GM20000 (cell line): ENCODE measurements around the gene CAPN1.

Source experiments
- DNase-seq: peaks from one replicate; pipeline ENCODE4 v3.0.0; 2012; ENCODE audit warnings: low spot score
- CTCF ChIP-seq: IDR thresholded peaks from 2 replicates; pipeline ENCODE4 v1.5.1; 2012; ENCODE audit warnings: mild to moderate bottlenecking, control low read depth; ENCODE audit errors: extremely low read depth, missing control alignments

The CAPN1 gene

GRCh38 chr11:65181569-65182257 is at the start of gene CAPN1:
Gene CAPN1 (plus strand): TSS chr11:65181928. CDS start chr11:65182702, 774 bp downstream.
- TF ChIP-seq CTCF = no peak
- peak; percentile 89 for DNase-seq

- TF ChIP-seq CTCF = no peak
- DNase-seq = peak; percentile 68
Observed at GRCh38 chr11:65132238-65132987, 49.3 kb upstream of the CAPN1 start.

GRCh38 chr11:65132988-65133700 is 48.6 kb upstream of the CAPN1 start:
- peak; percentile 73 for DNase-seq
- TF ChIP-seq CTCF = no peak

GRCh38 chr11:65133724-65134123 is 48.0 kb upstream of the CAPN1 start:
- DNase-seq = no peak

GRCh38 chr11:65134240-65134951 is 47.3 kb upstream of the CAPN1 start, which contains the start of gene SYVN1:
Gene SYVN1 (minus strand): TSS chr11:65134519. CDS start chr11:65133601, 918 bp downstream.
- peak; percentile 90 for DNase-seq

More at GRCh38 chr11:65133724-65134123, 48.0 kb upstream of the CAPN1 start:
- no peak for TF ChIP-seq CTCF

More at GRCh38 chr11:65134240-65134951, 47.3 kb upstream of the CAPN1 start, which contains the start of gene SYVN1:
- no peak for TF ChIP-seq CTCF
